GM19023 (cell line): ENCODE data around the gene SLC9B2.

ENCODE experiments used
- ATAC-seq: cut with Tn5 transposase; IDR thresholded peaks from one replicate; pipeline ENCODE4 v1.9.1; 2021; ENCODE audit warnings: mild to moderate bottlenecking, moderate library complexity; ENCODE audit not compliant: unreplicated experiment

SLC9B2 gene, protein sequence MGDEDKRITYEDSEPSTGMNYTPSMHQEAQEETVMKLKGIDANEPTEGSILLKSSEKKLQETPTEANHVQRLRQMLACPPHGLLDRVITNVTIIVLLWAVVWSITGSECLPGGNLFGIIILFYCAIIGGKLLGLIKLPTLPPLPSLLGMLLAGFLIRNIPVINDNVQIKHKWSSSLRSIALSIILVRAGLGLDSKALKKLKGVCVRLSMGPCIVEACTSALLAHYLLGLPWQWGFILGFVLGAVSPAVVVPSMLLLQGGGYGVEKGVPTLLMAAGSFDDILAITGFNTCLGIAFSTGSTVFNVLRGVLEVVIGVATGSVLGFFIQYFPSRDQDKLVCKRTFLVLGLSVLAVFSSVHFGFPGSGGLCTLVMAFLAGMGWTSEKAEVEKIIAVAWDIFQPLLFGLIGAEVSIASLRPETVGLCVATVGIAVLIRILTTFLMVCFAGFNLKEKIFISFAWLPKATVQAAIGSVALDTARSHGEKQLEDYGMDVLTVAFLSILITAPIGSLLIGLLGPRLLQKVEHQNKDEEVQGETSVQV

DNA sequence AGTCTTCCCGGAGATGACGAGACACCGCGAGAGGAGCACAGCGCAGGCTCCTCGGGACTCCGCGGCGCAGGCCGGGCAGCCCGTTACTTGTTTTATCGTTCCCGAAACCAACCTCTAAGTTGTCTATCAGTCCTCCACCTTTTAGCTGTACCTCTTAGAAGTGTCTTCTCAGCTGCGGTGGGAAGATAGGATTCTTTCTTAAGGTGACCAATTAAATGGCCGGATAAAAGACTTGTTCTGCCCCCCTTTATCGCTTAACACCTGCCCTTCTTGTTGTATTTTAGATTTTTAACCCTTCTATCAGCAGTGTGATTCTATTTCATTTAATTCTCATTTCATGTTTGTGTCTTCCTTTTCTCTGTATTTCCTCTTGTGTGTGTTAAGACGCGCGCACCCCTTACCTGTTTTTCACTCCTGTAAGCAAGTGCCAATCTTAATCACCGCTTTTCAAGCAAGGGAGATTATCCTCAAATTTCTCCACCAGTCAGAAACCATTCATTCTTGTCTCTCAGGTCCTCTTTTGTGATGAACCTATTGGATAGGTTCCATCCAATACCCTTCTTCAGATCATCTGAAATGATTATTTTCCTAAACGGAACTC, at the start of gene SLC9B2:
SLC9B2 (minus strand) TSS at position 15 of the 601 bp plus-strand sequence. CDS start 9,211 bp downstream, outside the sequence.
- peak; percentile 63 for ATAC-seq

DNA sequence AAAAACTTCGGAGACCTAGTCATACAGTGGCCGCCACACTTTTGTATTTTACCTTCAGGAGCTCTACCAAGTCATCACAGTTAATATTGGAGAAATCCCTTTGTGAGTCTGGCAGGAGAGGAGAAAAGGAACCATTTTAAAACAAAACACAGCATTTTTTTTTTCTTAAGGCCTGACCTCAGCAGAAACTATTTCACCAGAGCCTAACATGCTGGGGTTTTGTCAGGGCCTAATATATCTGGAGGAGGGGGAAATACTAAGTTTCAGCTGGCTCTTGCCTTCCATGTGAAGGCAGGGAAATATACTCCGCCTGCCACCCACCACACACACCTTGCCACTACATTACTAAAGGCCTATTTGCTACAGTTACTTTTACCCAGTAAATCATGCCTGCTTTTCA, 49.6 kb upstream of the SLC9B2 start:
- no peak for ATAC-seq

DNA sequence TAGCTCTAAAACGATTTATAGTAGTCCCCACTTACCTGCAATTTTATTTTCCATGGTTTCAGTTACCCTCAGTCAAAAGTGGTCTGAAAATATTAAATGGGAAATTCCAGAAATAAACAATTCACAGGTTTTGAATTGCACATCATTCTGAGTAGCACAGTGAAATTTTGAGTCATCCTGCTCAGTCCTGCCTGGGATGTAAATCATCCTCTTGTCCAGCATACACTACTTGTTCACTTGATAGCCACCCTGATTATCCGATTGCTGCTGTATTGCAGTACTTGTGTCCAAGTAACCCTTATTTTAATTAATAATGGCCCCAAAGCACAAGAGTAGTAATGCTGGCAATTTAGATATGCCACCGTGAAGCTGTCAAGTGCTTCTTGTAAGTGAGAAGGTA, 46.6 kb upstream of the SLC9B2 start:
- no peak for ATAC-seq

DNA sequence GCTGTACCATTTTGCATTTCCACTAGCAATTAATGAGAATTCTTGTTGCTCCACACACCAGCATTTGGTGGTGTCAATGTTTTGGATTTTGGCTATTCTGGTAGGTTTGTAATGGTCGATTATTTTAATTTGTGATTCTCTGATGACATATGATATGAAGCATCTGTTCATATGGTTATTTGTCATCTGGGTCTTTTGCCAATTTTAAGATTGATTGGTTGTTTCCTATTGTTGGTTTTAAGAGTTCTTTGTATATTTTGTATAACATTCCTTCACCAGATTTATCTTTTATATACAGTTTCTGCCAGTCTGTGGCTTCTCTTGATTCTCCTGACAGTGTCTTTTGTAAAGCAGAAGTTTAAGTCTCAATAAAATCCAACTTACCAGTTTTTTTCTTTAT, 41.6 kb upstream of the SLC9B2 start:
- no peak for ATAC-seq

DNA sequence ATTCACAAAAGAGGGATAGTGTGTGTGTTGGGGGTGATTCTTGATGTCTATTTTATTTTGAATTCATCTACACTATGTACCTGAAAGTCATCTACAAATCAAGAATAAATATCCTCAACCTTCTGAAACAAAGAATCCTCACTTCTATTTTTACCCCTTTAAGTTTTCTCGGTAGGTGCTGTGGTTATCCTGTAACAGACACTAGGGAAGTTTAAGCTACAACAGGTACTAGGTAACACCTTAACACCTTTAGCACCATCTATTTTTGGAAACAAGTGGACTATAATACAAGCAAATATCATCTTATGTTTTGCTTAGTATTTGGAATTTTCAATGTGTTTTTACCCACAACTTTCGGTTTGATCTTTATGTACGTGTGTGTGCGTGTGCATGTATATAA, 35.0 kb upstream of the SLC9B2 start:
- no peak for ATAC-seq

DNA sequence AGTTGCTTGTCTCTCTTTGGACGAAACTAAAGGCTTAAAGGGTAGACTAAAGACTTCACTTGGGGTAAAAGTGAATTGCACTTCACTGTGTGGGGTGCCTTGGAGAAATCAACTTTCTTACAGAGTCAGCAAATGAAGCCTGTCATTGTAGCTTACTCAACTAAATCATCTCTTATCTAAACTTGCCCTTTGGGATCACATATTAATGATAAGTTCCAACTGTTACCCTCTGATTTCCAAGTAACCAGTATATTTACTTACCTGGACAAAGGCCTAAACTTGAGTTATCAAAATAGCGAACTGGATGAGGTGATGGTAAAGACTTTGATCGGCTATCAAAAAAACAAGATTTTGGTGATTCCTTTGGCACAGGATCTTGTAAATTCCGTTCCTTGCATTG, 32.0 kb upstream of the SLC9B2 start:
- ATAC-seq, result no peak

DNA sequence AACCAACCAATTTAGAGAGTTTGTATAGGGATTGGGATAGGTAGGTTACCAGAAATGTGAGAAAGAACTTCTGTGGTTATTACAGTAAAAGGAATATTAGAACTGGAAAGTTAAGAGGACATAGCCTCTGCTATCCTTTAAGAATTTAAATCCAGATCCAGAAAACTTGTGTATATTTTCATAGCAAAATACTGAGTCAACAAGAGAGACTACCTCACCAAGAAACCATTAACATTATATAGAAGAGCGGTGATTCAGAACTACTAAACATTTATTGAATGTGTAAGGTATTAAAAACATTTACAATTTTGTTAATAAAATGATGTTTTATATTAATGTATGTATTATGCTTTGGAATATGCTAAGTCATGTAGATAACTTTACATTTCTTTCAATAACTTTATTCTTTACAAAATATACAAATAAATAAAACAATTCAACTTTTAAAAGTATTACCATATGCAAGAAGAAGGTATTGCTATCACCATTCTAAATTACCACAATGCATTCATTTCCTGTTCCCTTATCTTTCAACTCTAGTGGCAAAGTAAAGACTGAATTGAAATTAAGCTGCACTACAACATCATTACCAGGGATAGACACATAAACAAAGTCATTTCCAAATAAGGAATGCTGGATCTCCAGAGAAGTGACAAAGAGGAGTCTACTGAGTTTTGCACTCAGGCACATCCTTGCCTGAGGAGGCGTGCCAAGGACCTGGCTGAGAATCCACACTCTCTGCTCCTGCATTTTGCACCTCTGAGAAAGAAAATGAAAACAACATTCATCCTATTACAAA, 29.2 kb upstream of the SLC9B2 start:
- no peak for ATAC-seq

DNA sequence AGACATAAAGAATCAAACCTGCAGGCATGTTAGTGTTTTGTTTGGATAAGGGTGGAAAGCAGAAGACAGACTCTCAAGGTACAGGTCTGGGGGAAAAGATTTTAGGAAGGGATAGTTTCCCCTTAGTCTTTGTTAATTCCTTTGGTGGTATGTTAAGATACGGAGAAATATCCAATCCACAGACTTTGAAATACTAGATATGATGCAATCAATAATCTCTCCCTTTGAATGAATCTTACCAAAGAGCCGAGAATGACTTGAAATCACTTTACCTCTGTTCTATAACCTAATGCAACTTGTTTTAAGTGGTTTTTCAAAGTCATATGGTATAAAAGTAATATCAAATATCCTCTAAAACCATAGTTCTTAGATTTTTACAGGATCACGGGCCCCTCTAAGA, 28.3 kb upstream of the SLC9B2 start:
- ATAC-seq, result no peak

DNA sequence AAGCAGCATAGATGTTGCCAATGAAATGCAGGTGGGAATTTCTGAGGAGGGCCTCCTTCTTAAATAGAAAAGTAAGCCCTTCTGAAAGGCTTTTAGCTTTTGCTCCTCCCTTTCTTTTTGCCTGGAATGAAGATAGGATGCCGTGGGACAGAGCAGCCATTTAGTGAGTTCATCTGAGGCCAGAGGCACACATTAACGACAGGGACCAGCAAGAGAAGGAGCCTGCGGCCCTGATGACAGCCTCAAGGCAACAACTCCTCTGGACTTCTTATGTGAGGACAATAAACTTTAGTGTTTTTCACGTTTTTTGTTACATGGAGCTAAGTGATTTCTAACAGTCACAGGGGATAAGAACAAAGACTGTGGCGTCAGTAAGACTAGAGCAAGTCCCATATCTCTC, 24.1 kb upstream of the SLC9B2 start:
- no peak for ATAC-seq

DNA sequence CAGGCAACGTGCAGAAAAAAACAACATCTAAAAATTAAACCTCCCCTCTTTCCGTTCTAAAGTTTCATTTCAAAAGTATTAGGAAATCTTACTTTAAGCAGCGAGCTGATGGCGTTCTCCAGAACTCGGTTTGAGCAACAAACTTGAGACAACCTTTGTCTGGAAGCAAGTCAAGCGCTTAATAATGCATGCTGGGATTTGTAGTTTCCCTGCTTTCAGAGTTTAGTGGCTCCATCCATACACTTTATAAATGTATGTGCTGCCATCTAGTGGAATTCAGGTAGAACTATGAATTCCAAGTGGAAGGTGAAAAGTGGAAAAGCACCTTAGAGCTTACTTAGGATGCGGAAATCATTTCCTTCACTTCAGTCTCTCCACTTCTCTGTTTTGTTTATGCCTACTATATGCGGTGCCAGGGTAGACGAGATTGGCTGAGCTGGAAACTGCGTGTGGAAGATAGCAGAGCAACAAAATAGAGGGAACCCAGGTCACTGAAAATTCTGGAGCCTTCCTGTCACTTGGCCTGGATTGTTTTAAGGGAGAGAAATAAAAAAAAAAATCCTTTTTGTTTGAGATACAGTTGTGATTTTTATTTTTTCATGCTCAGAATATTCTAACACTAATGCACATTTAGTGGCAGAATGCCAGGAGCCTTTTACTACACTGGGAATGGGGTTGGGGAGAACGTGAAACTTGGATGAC, 23.3 kb upstream of the SLC9B2 start, which contains the start of gene BDH2:
BDH2 (minus strand) TSS at position 144 of the 702 bp plus-strand sequence. CDS start 3,580 bp downstream, outside the sequence.
- ATAC-seq, result peak; percentile 92

DNA sequence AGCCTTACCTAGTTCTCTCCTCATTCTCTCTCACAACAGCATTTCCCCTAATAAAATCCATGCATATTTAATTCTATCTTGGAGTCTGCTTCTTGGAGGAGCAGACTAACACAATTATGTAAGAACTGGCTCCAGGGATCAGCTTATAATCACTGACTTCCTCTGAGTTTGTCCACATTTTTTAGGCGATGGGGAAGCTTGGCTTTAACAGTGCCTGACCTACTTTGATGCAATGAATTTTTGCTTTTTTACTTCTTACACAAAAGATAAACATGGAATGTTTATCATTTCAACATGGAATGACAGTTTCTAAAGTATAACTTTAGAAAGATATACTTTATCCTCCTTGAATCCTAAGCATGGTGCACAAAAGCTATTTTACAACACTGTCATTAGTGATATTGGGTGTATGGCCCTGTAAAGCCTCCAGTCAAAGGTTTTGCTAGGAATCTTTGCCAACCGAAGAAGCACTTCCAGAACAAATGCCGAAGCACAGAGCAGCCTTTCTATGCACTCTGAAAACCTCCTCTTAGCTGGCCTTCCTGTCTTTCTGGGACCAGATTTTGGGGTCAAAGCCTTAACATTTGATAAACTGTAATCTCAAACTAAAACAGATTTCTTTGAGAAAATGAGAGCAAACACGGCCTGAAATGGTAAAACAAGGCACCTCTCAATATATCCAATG, 22.3 kb upstream of the SLC9B2 start:
- no peak for ATAC-seq

DNA sequence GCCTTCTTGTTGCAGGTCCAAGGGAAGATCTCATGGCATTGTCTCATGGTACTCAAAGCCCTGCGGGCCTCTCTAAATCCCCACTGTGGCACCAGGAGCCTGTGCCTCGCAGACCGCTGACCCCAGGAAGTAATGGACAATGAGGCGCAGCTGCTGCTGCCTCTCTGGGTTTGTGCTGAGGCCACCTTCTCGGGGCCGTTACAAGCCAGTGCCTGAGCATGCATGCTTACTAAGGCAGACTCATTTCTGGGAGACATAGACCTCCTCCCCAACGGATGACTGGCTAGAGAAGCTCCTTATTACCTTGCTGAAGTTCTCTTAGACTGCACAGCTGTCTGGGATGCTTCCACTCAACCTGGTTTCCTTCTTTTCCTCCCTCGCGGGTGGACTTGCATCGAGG, 21.8 kb upstream of the SLC9B2 start:
- no peak for ATAC-seq

DNA sequence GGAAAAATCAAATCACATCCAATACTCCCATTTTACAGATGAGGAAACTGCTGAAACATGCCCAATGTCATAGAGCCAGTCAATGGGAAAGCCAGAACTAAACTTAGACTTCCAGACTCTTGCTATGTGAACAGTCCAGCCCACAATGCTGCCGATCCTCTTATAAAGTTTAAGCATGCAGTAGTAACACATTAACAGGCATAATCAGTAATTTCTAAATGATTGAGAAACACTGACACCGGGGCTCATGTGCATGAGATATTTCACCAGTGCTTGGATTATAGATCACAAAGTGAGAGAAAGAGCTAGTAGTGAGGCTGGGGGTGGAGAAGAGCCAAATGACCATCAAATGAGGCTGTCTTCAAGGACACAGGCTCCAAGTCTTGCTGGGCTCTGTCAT, 20.6 kb upstream of the SLC9B2 start:
- no peak for ATAC-seq

DNA sequence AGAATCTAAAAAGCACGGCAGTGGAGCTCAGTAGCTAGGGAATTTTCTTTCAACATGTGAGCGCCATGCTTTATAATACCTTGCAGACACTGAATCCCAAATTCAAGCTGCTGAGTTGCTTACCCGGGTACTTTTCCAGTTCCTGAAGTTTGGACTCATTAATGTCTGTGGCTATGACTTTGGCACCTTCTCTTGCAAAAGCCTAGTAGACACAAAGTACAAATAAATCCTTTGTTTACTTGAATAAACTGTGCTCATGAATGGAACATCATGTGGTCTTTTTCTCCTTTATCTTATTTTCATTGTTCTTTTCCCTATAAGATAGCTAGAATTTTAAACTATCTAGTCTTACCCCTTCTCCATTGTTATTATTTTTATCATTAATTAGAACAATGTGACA, 18.5 kb upstream of the SLC9B2 start:
- no peak for ATAC-seq

DNA sequence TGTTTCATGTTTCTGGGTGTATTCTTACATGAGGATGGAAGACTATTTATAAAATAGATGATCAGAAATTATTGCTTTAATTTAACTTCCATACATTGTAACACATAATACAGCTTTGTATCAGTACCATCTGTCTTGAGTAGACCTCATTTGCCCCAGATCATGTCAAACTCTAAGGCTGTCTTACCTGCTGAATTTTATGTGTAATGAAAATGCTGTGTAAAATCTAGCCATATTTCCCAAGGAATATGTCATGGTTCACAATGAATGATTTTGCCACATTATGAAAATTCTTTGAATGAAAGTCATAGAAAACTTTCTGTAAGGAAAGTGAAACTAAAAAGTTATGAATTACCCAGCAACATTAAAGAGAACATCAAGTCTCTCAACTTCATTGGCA, 15.7 kb upstream of the SLC9B2 start:
- ATAC-seq, result no peak

DNA sequence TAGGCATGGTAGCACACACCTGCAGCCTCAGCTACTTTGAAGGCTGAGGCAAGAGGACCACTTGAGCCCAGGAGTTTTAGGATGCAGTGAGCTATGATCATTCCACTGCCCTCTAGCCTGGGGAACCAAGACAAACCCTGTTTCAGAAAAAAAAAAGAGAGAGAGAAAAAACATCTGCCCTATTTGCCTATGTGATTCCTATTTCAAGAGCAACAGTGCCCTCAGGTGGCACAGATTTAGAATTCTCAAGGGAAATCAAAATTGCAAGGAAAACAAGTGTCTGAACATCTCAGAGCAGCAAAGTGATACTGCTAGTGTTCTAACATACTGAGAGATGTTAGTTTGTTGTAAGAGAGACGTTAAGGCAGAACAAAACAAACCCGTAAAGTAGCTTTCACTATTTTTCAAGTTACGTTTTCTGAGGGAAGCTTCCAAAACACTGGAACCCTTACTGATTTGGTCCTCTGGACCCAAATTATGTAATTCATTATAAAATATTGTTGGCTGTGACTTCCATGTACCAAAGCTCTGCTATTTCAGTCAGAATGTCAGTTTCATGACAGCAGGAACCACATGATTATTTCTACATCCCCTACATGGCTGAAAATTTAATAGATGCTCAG, 15.2 kb upstream of the SLC9B2 start:
- ATAC-seq, result peak; percentile 73

DNA sequence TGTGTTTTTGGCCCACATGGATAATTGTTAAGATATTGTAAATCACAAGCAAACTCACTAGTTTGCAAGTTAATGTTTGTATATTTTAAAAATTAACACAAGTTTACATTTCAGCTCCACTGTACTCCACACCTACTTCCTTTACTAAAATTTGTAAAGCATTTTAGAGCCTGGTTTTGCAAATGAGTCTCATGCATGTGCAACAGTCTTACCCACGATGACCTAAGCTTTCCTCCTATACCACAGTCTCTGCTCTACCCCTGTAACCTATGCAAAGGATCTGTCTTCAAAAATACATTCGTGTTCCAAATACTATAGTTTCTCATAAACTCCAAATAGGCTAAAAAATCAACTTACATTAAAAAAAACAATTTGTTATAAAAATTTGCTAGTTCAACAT, 12.9 kb upstream of the SLC9B2 start:
- no peak for ATAC-seq

DNA sequence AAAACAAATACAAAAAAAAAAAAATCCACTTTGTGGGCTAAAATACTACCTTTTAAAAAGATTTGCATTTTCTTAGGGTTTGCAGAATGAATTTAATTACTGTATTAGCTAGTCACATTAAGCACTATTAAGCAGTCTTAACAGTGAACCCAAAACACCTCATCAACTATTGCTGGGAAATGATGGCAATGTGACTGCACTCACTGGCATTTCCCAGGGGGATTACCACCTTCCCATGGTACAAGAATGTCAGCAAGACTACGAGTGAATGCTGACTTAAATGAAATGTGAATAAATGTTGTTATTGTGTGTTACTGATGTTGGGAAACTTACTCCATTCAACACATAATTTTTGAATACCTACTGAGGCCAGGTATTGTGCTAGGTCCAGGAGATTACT, 10.0 kb upstream of the SLC9B2 start:
- no peak for ATAC-seq

DNA sequence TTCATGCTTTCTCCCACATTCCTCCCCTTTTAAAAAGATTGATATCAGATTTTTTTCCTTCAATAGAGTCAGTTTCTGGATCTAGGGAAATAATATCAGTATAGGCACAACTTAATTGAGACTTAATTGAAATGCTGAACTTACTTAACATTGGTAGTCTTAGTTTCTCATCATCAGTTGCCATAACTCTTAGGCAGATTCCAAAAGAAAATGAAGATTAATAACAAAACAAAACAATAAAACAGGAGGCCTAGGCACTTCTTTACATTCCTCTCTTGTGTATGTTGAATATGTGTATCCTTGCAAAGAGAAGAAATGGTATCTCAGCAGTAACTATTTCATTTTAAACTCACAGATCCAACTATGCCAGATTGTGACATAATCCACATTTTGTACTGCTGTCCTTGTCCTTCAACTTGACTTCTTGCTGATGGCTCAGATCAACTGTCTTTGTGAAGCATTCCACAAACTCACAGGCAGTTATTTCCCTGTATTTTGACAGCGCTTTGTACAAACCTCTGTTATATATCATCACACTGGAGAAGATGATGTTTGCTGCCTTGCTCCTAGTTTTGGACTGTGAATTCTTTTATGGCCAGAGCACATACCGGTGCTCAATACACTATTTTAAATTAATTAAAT, 9.1 kb upstream of the SLC9B2 start:
- ATAC-seq, result no peak
